SK-N-SH (cell line): ENCODE results near the gene GABRD. TPM values are rescaled to one million over a fixed set of nuclear protein-coding genes. Genes with fewer than 3 reads are reported as not detected.

Experiments used
- CTCF ChIA-PET: fragments of 300-600, 350-600 bp; formaldehyde crosslinking; extraction: SDS; loops from one replicate; lab custom pipeline; 2021; lab: Yijun Ruan, JAX
- POLR2A ChIA-PET: fragments of 350-600 bp; sonication (Branson Sonifier 250); formaldehyde crosslinking; extraction: SDS; loops from one replicate; lab custom pipeline; 2020; ENCODE audit warnings: antibody characterized with exemption, inconsistent platforms; lab: Yijun Ruan, JAX
- DNase-seq: peaks from one replicate; pipeline ENCODE4 v3.0.0; 2012
- H2AFZ ChIP-seq: fragments of 200-600 bp; sonication (generic); 2 replicates; pipeline ENCODE4 v1.8.1; 2016; ENCODE audit warnings: antibody characterized with exemption, mild to moderate bottlenecking, low read depth
- H3F3A ChIP-seq: fragments of 200-600 bp; sonication (generic); replicated peaks from 2 replicates; pipeline ENCODE3; 2016; ENCODE audit warnings: antibody characterized with exemption, mild to moderate bottlenecking; ENCODE audit not compliant: insufficient read depth
- H3K27ac ChIP-seq, 2 experiments: fragments of 200-500 bp in 1 of 2; fragments of 200-600 bp in 1 of 2; sonication (Bioruptor generic) in 1 of 2; sonication (generic), shearing (Covaris generic) in 1 of 2; 2 replicates each; pipeline versions ENCODE4 v1.5.1 to v1.6.1; 2014 to 2016; ENCODE audit warnings: low read depth in 2 of 2, inconsistent platforms in 1 of 2, low read length in 1 of 2, mild to moderate bottlenecking in 1 of 2, mixed read lengths in 1 of 2
- H3K27me3 ChIP-seq: fragments of 200-600 bp; sonication (generic), shearing (Covaris generic); 2 replicates; pipeline ENCODE4 v1.6.1; 2016; ENCODE audit warnings: mixed run types; ENCODE audit not compliant: insufficient read depth
- H3K36me3 ChIP-seq, 2 experiments: fragments of 200-500 bp in 1 of 2; fragments of 200-600 bp in 1 of 2; sonication (Bioruptor generic) in 1 of 2; sonication (generic) in 1 of 2; replicated peaks in 1 of 2; 2 replicates each; pipeline versions ENCODE3 to v1.5.1; 2014 to 2016; ENCODE audit warnings: low read length in 1 of 2, mild to moderate bottlenecking in 1 of 2; ENCODE audit not compliant: insufficient read depth in 2 of 2, control insufficient read depth in 1 of 2
- H3K4me1 ChIP-seq, 2 experiments: fragments of 200-500 bp in 1 of 2; fragments of 200-600 bp in 1 of 2; sonication (Bioruptor generic) in 1 of 2; sonication (generic), shearing (Covaris generic) in 1 of 2; 2 replicates each; pipeline versions ENCODE4 v1.5.1 to v1.6.1; 2014 to 2016; ENCODE audit warnings: low read depth in 1 of 2, low read length in 1 of 2, mixed run types in 1 of 2; ENCODE audit not compliant: insufficient read depth in 2 of 2, control insufficient read depth in 1 of 2
- H3K4me2 ChIP-seq: fragments of 200-600 bp; sonication (generic), shearing (Covaris generic); 2 replicates; pipeline ENCODE4 v1.6.1; 2017; ENCODE audit warnings: mixed run types
- H3K4me3 ChIP-seq, 2 experiments: fragments of 200-500 bp in 1 of 2; fragments of 200-600 bp in 1 of 2; sonication (Bioruptor generic) in 1 of 2; sonication (generic), shearing (Covaris generic) in 1 of 2; 2 replicates each; pipeline versions ENCODE4 v1.5.1 to v1.8.1; 2014 to 2016; ENCODE audit warnings: low read depth in 2 of 2, inconsistent platforms in 1 of 2, low read length in 1 of 2, mild to moderate bottlenecking in 1 of 2, mixed read lengths in 1 of 2, moderate library complexity in 1 of 2
- H3K79me2 ChIP-seq: fragments of 200-600 bp; sonication (generic); 2 replicates; pipeline ENCODE4 v1.8.1; 2017; ENCODE audit warnings: mild to moderate bottlenecking; ENCODE audit not compliant: insufficient read depth
- H3K9ac ChIP-seq: fragments of 200-600 bp; sonication (generic); 2 replicates; pipeline ENCODE4 v1.6.1; 2017; ENCODE audit warnings: mixed run types
- H3K9me2 ChIP-seq: fragments of 200-600 bp; sonication (generic); 2 replicates; pipeline ENCODE4 v1.6.1; 2017; ENCODE audit warnings: mixed run types
- H3K9me3 ChIP-seq: fragments of 200-600 bp; sonication (generic); 2 replicates; pipeline ENCODE4 v1.6.1; 2017; ENCODE audit warnings: mixed run types, mild to moderate bottlenecking, moderate library complexity
- H4K20me1 ChIP-seq: fragments of 200-600 bp; sonication (generic); 2 replicates; pipeline ENCODE4 v1.6.1; 2017; ENCODE audit warnings: mild to moderate bottlenecking, mixed run types; ENCODE audit not compliant: insufficient read depth
- CHD2 ChIP-seq: fragments of 150-350 bp; IDR thresholded peaks from 2 replicates; pipeline ENCODE4 v1.6.1; 2018; ENCODE audit warnings: low read length; ENCODE audit not compliant: partially characterized antibody
- ELF1 ChIP-seq: IDR thresholded peaks from 2 replicates; pipeline ENCODE4 v1.4.0; 2012
- FOXJ3 ChIP-seq: sonication (generic); formaldehyde crosslinking; IDR thresholded peaks from 2 replicates; pipeline ENCODE4 v1.5.1; 2020; ENCODE audit warnings: mild to moderate bottlenecking, missing genetic modification reagents
- GABPA ChIP-seq: IDR thresholded peaks from 2 replicates; pipeline ENCODE4 v1.4.0; 2012; ENCODE audit warnings: low read depth, mild to moderate bottlenecking
- MXI1 ChIP-seq: IDR thresholded peaks from 2 replicates; pipeline ENCODE4 v1.6.1; 2012; ENCODE audit warnings: mild to moderate bottlenecking, low read depth, low read length, improper control_type of control experiment
- RCOR1 ChIP-seq: fragments of 150-350 bp; IDR thresholded peaks from 2 replicates; pipeline ENCODE4 v1.6.1; 2017; ENCODE audit warnings: antibody characterized with exemption, low read length
- RXRA ChIP-seq: IDR thresholded peaks from 2 replicates; pipeline ENCODE4 v1.4.0; 2012; ENCODE audit warnings: low read depth, mild to moderate bottlenecking, borderline replicate concordance
- TEAD4 ChIP-seq: IDR thresholded peaks from 2 replicates; pipeline ENCODE4 v1.4.0; 2012; ENCODE audit warnings: mild to moderate bottlenecking, borderline replicate concordance; ENCODE audit not compliant: insufficient read depth
- WGBS: methylation state at CpG from one replicate; pipeline ENCODE4 v1.1.6; 2017; ENCODE audit warnings: low lambda C conversion rate; 5-methylcytosine and 5-hydroxymethylcytosine counted together
- polyA plus RNA-seq, 3 experiments: library from polyadenylated mRNA; depleted of rRNA; stranded (reverse); fragments of >200 nt; gene quantifications; 2 replicates each; pipeline ENCODE4 v1.2.3, GENCODE V29; 2012
- TF ChIP-seq, protein P1 (sequence below): fragments of 150-350 bp; IDR thresholded peaks from 2 replicates; pipeline ENCODE4 v1.6.1; 2016; ENCODE audit warnings: mild to moderate bottlenecking, low read depth, low read length
- TF ChIP-seq, protein P2 (sequence below): fragments of 200-600 bp; sonication (generic); IDR thresholded peaks from 2 replicates; pipeline ENCODE4 v1.6.1; 2017; ENCODE audit warnings: antibody characterized with exemption, mild to moderate bottlenecking, moderate library complexity
- TF ChIP-seq, protein P3 (sequence below): IDR thresholded peaks from 2 replicates; pipeline ENCODE4 v1.6.1; 2012; ENCODE audit warnings: mild to moderate bottlenecking, low read depth, low read length, moderate library complexity
- TF ChIP-seq, protein P4 (sequence below): IDR thresholded peaks from 2 replicates; pipeline ENCODE4 v1.4.0; 2012; ENCODE audit warnings: low read depth, borderline replicate concordance

GABRD gene
- polyA plus RNA-seq, 1 of the 3 experiments (the other 2 are of a cell fraction): 0.07 TPM

DNA sequence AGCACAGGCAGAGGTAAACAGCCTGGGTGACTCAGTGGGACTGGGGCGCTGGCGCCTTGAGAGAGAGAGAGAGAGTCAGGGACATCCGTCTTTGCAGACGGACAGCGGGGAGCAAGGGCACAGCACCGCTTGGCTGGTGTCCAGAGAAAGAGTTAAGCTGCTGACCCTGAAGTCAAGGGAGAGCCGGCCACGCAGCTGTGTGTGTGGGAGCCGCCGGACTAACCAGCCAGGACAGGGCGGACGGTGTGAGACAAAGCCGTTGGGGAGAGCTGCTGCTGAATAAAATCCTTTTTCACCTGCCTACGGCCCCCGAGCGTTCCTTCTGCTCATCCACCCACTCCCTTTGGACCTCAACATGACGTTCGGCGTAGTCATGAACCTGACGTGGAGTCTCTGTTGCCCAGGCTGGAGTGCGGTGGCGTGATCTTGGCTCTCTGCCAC lies 30.0 kb upstream of the GABRD start:
- CTCF ChIA-PET: interaction anchor here (0.8 to 1.7 kb wide), 4 partner anchors 19 to 55 kb away, joined by 3 to 5 read pairs (median 3); no protein-coding TSS in a partner anchor

More for the DNA sequence above, 30.0 kb upstream of the GABRD start:
- Histone ChIP-seq H3K4me2 (no peak overlapping the region), H3K36me3 (no peaks in the 10 kb centered on the region), H3K9ac (no peak overlapping the region), H4K20me1 (no peaks in the 10 kb centered on the region), H3K79me2 (no peaks in the 10 kb centered on the region), H3K27me3 (no peaks in the 10 kb centered on the region), H3K9me2 (no peaks in the 10 kb centered on the region), H3K27ac (no peak overlapping the region), H3K4me1 (no peaks in the 10 kb centered on the region; a peak in 1 of 4 replicates), H2AFZ (no peak overlapping the region), H3F3A (no peaks in the 10 kb centered on the region), H3K9me3 (no peaks in the 10 kb centered on the region), H3K4me3 (no peak overlapping the region)
- DNase-seq: peak; percentile 38
- TF ChIP-seq, protein P1, sequence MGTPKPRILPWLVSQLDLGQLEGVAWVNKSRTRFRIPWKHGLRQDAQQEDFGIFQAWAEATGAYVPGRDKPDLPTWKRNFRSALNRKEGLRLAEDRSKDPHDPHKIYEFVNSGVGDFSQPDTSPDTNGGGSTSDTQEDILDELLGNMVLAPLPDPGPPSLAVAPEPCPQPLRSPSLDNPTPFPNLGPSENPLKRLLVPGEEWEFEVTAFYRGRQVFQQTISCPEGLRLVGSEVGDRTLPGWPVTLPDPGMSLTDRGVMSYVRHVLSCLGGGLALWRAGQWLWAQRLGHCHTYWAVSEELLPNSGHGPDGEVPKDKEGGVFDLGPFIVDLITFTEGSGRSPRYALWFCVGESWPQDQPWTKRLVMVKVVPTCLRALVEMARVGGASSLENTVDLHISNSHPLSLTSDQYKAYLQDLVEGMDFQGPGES: no peak
- TF ChIP-seq TEAD4 (no peak), FOXJ3 (CRISPR knock-in tag) (no peak), RCOR1 (no peak), RXRA (no peak), CHD2 (no peak), MXI1 (no peak), GABPA (no peak), ELF1 (no peak)
- TF ChIP-seq, protein P2, sequence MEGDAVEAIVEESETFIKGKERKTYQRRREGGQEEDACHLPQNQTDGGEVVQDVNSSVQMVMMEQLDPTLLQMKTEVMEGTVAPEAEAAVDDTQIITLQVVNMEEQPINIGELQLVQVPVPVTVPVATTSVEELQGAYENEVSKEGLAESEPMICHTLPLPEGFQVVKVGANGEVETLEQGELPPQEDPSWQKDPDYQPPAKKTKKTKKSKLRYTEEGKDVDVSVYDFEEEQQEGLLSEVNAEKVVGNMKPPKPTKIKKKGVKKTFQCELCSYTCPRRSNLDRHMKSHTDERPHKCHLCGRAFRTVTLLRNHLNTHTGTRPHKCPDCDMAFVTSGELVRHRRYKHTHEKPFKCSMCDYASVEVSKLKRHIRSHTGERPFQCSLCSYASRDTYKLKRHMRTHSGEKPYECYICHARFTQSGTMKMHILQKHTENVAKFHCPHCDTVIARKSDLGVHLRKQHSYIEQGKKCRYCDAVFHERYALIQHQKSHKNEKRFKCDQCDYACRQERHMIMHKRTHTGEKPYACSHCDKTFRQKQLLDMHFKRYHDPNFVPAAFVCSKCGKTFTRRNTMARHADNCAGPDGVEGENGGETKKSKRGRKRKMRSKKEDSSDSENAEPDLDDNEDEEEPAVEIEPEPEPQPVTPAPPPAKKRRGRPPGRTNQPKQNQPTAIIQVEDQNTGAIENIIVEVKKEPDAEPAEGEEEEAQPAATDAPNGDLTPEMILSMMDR: no peak
- TF ChIP-seq, protein P3, sequence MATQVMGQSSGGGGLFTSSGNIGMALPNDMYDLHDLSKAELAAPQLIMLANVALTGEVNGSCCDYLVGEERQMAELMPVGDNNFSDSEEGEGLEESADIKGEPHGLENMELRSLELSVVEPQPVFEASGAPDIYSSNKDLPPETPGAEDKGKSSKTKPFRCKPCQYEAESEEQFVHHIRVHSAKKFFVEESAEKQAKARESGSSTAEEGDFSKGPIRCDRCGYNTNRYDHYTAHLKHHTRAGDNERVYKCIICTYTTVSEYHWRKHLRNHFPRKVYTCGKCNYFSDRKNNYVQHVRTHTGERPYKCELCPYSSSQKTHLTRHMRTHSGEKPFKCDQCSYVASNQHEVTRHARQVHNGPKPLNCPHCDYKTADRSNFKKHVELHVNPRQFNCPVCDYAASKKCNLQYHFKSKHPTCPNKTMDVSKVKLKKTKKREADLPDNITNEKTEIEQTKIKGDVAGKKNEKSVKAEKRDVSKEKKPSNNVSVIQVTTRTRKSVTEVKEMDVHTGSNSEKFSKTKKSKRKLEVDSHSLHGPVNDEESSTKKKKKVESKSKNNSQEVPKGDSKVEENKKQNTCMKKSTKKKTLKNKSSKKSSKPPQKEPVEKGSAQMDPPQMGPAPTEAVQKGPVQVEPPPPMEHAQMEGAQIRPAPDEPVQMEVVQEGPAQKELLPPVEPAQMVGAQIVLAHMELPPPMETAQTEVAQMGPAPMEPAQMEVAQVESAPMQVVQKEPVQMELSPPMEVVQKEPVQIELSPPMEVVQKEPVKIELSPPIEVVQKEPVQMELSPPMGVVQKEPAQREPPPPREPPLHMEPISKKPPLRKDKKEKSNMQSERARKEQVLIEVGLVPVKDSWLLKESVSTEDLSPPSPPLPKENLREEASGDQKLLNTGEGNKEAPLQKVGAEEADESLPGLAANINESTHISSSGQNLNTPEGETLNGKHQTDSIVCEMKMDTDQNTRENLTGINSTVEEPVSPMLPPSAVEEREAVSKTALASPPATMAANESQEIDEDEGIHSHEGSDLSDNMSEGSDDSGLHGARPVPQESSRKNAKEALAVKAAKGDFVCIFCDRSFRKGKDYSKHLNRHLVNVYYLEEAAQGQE: no peak
- TF ChIP-seq, protein P4, sequence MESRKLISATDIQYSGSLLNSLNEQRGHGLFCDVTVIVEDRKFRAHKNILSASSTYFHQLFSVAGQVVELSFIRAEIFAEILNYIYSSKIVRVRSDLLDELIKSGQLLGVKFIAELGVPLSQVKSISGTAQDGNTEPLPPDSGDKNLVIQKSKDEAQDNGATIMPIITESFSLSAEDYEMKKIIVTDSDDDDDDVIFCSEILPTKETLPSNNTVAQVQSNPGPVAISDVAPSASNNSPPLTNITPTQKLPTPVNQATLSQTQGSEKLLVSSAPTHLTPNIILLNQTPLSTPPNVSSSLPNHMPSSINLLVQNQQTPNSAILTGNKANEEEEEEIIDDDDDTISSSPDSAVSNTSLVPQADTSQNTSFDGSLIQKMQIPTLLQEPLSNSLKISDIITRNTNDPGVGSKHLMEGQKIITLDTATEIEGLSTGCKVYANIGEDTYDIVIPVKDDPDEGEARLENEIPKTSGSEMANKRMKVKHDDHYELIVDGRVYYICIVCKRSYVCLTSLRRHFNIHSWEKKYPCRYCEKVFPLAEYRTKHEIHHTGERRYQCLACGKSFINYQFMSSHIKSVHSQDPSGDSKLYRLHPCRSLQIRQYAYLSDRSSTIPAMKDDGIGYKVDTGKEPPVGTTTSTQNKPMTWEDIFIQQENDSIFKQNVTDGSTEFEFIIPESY: no peak
- WGBS: 83% methylated on average over 19 of the region's 22 CpGs
- POLR2A ChIA-PET: no interaction called here
